ENCODE measurements around the gene WDR70. TPM values are rescaled to one million over a fixed set of nuclear protein-coding genes. Genes with fewer than 3 reads are reported as not detected.
"Not testable (repeated sequence)": the region's sequence is repeated elsewhere in the genome, so short reads cannot be mapped to it uniquely, and the experiment has no call there.

Gene WDR70
- total RNA-seq (2021; fragmentation: NEBNext Ultra II Directional; extraction: Animal tissue kit (Norgen Biotek cat#: 25700)), result 10 to 100 TPM; 24.0 to 29.7 (median 26.0) TPM
- long read RNA-seq, transcript WDR70-201 (18 exons, 2,983 nt), result major isoform, 18 of 29 reads
- long read RNA-seq, partial matches to known transcripts, result 2 of 29 reads
- long read RNA-seq, other reads (novel, unspliced or antisense), result 7 of 29 reads

GRCh38 chr5:37379100-37379628 is at the start of gene WDR70:
WDR70 (plus strand) TSS chr5:37379318; CDS start chr5:37379368, 50 bp downstream.
- TF ChIP-seq CTCF (IDR thresholded peaks at IDR 0.05), result peak; percentile 60
- H3K9me3 Mint-ChIP-seq; H3K27me3 Mint-ChIP-seq (ENCODE audit: insufficient read depth); H3K4me1 Mint-ChIP-seq (ENCODE audit: low read depth); H3K36me3 Mint-ChIP-seq (ENCODE audit: low read depth): not testable (repeated sequence)
- peak within 1 kb of the TSS; percentile 63 for H3K27ac Mint-ChIP-seq
- peak within 1 kb of the TSS; percentile 98 for H3K4me3 Mint-ChIP-seq
- peak; percentile 81 for DNase-seq

GRCh38 chr5:37334754-37335153 is 44.4 kb upstream of the WDR70 start:
- DNase-seq; H3K4me3 Mint-ChIP-seq; H3K27ac Mint-ChIP-seq; H3K4me1 Mint-ChIP-seq (ENCODE audit: low read depth); H3K27me3 Mint-ChIP-seq (ENCODE audit: insufficient read depth); H3K9me3 Mint-ChIP-seq: not testable (repeated sequence)
- H3K36me3 Mint-ChIP-seq (ENCODE audit: low read depth), result peaks cover 15% of the 10 kb centered on the region

GRCh38 chr5:37342741-37343140 is 36.4 kb upstream of the WDR70 start:
- not testable (repeated sequence) for H3K27me3 Mint-ChIP-seq (ENCODE audit: insufficient read depth); DNase-seq

GRCh38 chr5:37355161-37355560 is 24.0 kb upstream of the WDR70 start:
- Mint-ChIP-seq H3K27ac (no peak overlapping the region), H3K9me3 (no peaks in the 10 kb centered on the region), H3K36me3 (ENCODE audit: low read depth) (peaks cover 4% of the 10 kb centered on the region; the same call in 1 of the 2 replicates), H3K27me3 (ENCODE audit: insufficient read depth) (no peaks in the 10 kb centered on the region), H3K4me1 (ENCODE audit: low read depth) (no peaks in the 10 kb centered on the region), H3K4me3 (no peak overlapping the region)
- DNase-seq, result no peak
- no peak for TF ChIP-seq CTCF (IDR thresholded peaks at IDR 0.05)

More at GRCh38 chr5:37342741-37343140, 36.4 kb upstream of the WDR70 start:
- peaks cover 22% of the 10 kb centered on the region for H3K36me3 Mint-ChIP-seq (ENCODE audit: low read depth)
- H3K9me3 Mint-ChIP-seq; H3K4me3 Mint-ChIP-seq; H3K4me1 Mint-ChIP-seq (ENCODE audit: low read depth); H3K27ac Mint-ChIP-seq: not testable (repeated sequence)

GRCh38 chr5:37370550-37370863 is 8.6 kb upstream of the WDR70 start:
- Mint-ChIP-seq H3K27me3 (ENCODE audit: insufficient read depth) (no peaks in the 10 kb centered on the region; the same call in 1 of the 2 replicates), H3K4me3 (peak overlapping the region; percentile 99), H3K9me3 (no peaks in the 10 kb centered on the region), H3K27ac (peak overlapping the region; percentile 90), H3K4me1 (ENCODE audit: low read depth) (peaks cover 26% of the 10 kb centered on the region), H3K36me3 (ENCODE audit: low read depth) (peaks cover 4% of the 10 kb centered on the region; the same call in 1 of the 2 replicates)
- DNase-seq, result no peak
- no peak for TF ChIP-seq CTCF (IDR thresholded peaks at IDR 0.05)

GRCh38 chr5:37370864-37371726 is 8.0 kb upstream of the WDR70 start, which contains the start of gene NUP155:
NUP155 (minus strand) TSS chr5:37371106; CDS start chr5:37370977, 129 bp downstream.
- Mint-ChIP-seq H3K27ac (peak within 1 kb of the TSS; percentile 90), H3K4me3 (peak within 1 kb of the TSS; percentile 99), H3K27me3 (ENCODE audit: insufficient read depth) (no peaks in the 10 kb centered on the region; the same call in 1 of the 2 replicates), H3K9me3 (no peaks in the 10 kb centered on the region), H3K36me3 (ENCODE audit: low read depth) (peaks cover 4% of the 10 kb centered on the region; the same call in 1 of the 2 replicates), H3K4me1 (ENCODE audit: low read depth) (peaks cover 26% of the 10 kb centered on the region)
- TF ChIP-seq CTCF (IDR thresholded peaks at IDR 0.05), result no peak
- DNase-seq, result peak; percentile 91
